Measurements from ENCODE around the gene UBR1. TPM values are rescaled to one million over a fixed set of nuclear protein-coding genes. Genes with fewer than 3 reads are reported as not detected.

UBR1 gene
- total and polyA plus RNA-seq, 12 donors, result 3.8 to 46.2 (median 26.7) TPM

- 43 to 45% methylated on average over 2 of the region's 2 CpGs for WGBS, 2 donors
- intact Hi-C loops (cut with DNase I), result loop anchor here in 9 of 10 donors (5.0 to 10.0 kb wide), 7 partner anchors 105 to 227 kb away; partner anchors contain the start of gene CDAN1 (in 4 of the 9)
- Histone ChIP-seq H3K27ac (peak overlapping the region in 1 of 10 donors; percentile 3), H3K4me1 (peaks cover 0 to 15% (median 0%) of the 10 kb centered on the region in 9 donors), H3K4me3 (no peak overlapping the region), H3K36me3 (no peaks in the 10 kb centered on the region), H3K27me3 (no peaks in the 10 kb centered on the region), H3K9me3 (no peaks in the 10 kb centered on the region)
- peak in 1 of 8 donors; percentile 77 for ATAC-seq
- TF ChIP-seq CTCF (IDR thresholded peaks at IDR 0.05), result no peak
- no peak for DNase-seq
Observed at GRCh38 chr15:42929306-42929848, 176.5 kb downstream of the UBR1 start.

GRCh38 chr15:42921342-42921731 is 184.5 kb downstream of the UBR1 start:
- Histone ChIP-seq H3K4me3 (peak overlapping the region; percentile 39 to 100 (median 98)), H3K27me3 (no peaks in the 10 kb centered on the region), H3K9me3 (peaks cover 0 to 5% (median 0%) of the 10 kb centered on the region in 11 donors), H3K36me3 (no peaks in the 10 kb centered on the region), H3K4me1 (peaks cover 0 to 39% (median 20%) of the 10 kb centered on the region in 9 donors), H3K27ac (peak overlapping the region in 7 of 10 donors; percentile 50 to 91 (median 89))
- WGBS, 2 donors, result 4% methylated on average over 19 of the region's 19 CpGs
- TF ChIP-seq CTCF (IDR thresholded peaks at IDR 0.05), result no peak
- ATAC-seq (peak in 6 of 8 donors; percentile 12 to 46 (median 32)), DNase-seq (peak in 1 of 2 donors; percentile 32)
- intact Hi-C loops (cut with DNase I), result loop anchor here in 9 of 10 donors (10.0 kb wide), 5 partner anchors 97 to 217 kb away; partner anchors contain the start of gene CDAN1 (in 4 of the 9)

- Histone ChIP-seq H3K36me3 (no peaks in the 10 kb centered on the region), H3K27me3 (no peaks in the 10 kb centered on the region), H3K4me3 (peak within 1 kb of the TSS; percentile 79 to 100 (median 98)), H3K27ac (peak within 1 kb of the TSS; percentile 71 to 93 (median 91)), H3K4me1 (peaks cover 0 to 41% (median 20%) of the 10 kb centered on the region in 9 donors), H3K9me3 (peaks cover 0 to 5% (median 0%) of the 10 kb centered on the region in 11 donors)
- ATAC-seq (peak; percentile 98 to 100 (median 99)), DNase-seq (peak; percentile 98 to 99)
- peak in 4 of 9 donors; percentile 18 to 37 (median 32) for TF ChIP-seq CTCF (IDR thresholded peaks at IDR 0.05)
- intact Hi-C loops (cut with DNase I), result loop anchor here in 9 of 10 donors (10.0 kb wide), 5 partner anchors 96 to 216 kb away; partner anchors contain the start of gene CDAN1 (in 4 of the 9)
- 0% methylated on average over 58 to 72 of the region's 72 CpGs for WGBS, 2 donors
Observed at GRCh38 chr15:42920519-42921341, 185.1 kb downstream of the UBR1 start, which contains the start of gene TTBK2. TTBK2 (minus strand) TSS chr15:42920778; CDS start chr15:42878617, 42,161 bp downstream.
